ENCODE results near the gene GPR55.

GRCh38 chr2:230912724-230913123, 12.3 kb downstream of the GPR55 start:
- TF ChIP-seq CTCF (IDR thresholded peaks at IDR 0.05) (no peak), POLR2A (IDR thresholded peaks at IDR 0.05) (no peak)
